Esophagus squamous epithelium (tissue), 4 donors: Measurements from ENCODE around the gene ABLIM2.

ENCODE experiments used
- POLR2A ChIP-seq, 4 donors: fragments of 450-650 bp; IDR thresholded peaks; one replicate each; pipeline ENCODE4 v1.6.1; 2017; ENCODE audit warnings: antibody characterized with exemption in 4 of 4, mild to moderate bottlenecking in 4 of 4, moderate library complexity in 3 of 4
- TF ChIP-seq, protein P1 (sequence below), 6 experiments: fragments of 450-650 bp in 4 of 6; fragments of 200-600 bp in 2 of 6; sonication (generic) in 2 of 6; IDR thresholded peaks; one replicate each; pipeline ENCODE4 v1.5.1; 2016 to 2019; ENCODE audit warnings: antibody characterized with exemption in 6 of 6, mild to moderate bottlenecking in 4 of 6, moderate library complexity in 4 of 6

DNA sequence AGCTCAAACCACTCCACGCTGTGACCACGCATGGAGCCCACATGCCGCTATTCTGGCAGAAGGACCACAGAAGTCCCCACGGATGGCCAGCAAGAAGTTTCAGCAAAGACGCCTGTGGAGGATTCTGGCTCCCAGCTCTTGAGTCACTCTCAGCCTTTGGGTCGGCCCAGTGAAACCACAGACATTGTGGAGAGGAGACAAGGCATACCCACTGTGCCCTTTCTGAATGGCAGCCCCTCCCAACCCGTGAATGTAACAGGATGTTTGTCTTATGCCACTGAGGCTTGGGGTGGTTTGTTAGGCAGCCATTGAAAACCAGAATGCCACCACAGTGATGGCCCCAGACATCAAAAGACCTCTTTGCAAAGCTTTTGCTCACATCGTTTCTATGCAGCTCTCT is 42.7 kb downstream of the ABLIM2 start:
- TF ChIP-seq, protein P1, sequence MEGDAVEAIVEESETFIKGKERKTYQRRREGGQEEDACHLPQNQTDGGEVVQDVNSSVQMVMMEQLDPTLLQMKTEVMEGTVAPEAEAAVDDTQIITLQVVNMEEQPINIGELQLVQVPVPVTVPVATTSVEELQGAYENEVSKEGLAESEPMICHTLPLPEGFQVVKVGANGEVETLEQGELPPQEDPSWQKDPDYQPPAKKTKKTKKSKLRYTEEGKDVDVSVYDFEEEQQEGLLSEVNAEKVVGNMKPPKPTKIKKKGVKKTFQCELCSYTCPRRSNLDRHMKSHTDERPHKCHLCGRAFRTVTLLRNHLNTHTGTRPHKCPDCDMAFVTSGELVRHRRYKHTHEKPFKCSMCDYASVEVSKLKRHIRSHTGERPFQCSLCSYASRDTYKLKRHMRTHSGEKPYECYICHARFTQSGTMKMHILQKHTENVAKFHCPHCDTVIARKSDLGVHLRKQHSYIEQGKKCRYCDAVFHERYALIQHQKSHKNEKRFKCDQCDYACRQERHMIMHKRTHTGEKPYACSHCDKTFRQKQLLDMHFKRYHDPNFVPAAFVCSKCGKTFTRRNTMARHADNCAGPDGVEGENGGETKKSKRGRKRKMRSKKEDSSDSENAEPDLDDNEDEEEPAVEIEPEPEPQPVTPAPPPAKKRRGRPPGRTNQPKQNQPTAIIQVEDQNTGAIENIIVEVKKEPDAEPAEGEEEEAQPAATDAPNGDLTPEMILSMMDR (IDR thresholded peaks at IDR 0.05): no peak
- TF ChIP-seq POLR2A (IDR thresholded peaks at IDR 0.05): no peak
